Activated T-helper 17 cell treated with anti-CD3 and anti-CD28 coated beads, Interleukin-2, amount 50 U/mL, for 72 hours (primary cell): Measurements from ENCODE around the gene KERA. TPM values are rescaled to one million over a fixed set of nuclear protein-coding genes. Genes with fewer than 3 reads are reported as not detected.
"Not testable (repeated sequence)": the region's sequence is repeated elsewhere in the genome, so short reads cannot be mapped to it uniquely, and the experiment has no call there.

ENCODE experiments used
- ATAC-seq: fragments of 150-1000 bp; cut with Tn5 transposase; replicated peaks from 2 replicates; pipeline ENCODE4 v1.10.0; 2021; ENCODE audit warnings: mild to moderate bottlenecking, moderate library complexity
- H3K27ac Mint-ChIP-seq: one replicate; pipeline ENCODE4 v1.8.0; 2022; ENCODE audit warnings: mixed read lengths
- H3K27me3 Mint-ChIP-seq: one replicate; pipeline ENCODE4 v1.8.0; 2022; ENCODE audit warnings: mixed read lengths
- H3K36me3 Mint-ChIP-seq: one replicate; pipeline ENCODE4 v1.8.0; 2022; ENCODE audit warnings: low read depth, mild to moderate bottlenecking, mixed read lengths
- H3K4me1 Mint-ChIP-seq: one replicate; pipeline ENCODE4 v1.8.0; 2022; ENCODE audit warnings: mixed read lengths
- H3K4me3 Mint-ChIP-seq: one replicate; pipeline ENCODE4 v1.8.0; 2022; ENCODE audit warnings: mild to moderate bottlenecking, mixed read lengths
- H3K9me3 Mint-ChIP-seq: one replicate; pipeline ENCODE4 v1.8.0; 2022; ENCODE audit warnings: mixed read lengths
- total RNA-seq, 2 donors: library from RNA; stranded (reverse); gene quantifications; one replicate each; pipeline ENCODE4 v1.2.3, GENCODE V29; 2022

KERA gene
- total RNA-seq, 2 donors from 2014 or later: not detected

- Mint-ChIP-seq H3K9me3 (peaks cover 22% of the 10 kb centered on the region), H3K36me3 (no peaks in the 10 kb centered on the region), H3K4me1 (no peaks in the 10 kb centered on the region), H3K4me3 (no peak overlapping the region), H3K27ac (no peak overlapping the region), H3K27me3 (no peaks in the 10 kb centered on the region)
- ATAC-seq: no peak
Observed at GRCh38 chr12:91091916-91092715, 34.3 kb upstream of the KERA start.

DNA sequence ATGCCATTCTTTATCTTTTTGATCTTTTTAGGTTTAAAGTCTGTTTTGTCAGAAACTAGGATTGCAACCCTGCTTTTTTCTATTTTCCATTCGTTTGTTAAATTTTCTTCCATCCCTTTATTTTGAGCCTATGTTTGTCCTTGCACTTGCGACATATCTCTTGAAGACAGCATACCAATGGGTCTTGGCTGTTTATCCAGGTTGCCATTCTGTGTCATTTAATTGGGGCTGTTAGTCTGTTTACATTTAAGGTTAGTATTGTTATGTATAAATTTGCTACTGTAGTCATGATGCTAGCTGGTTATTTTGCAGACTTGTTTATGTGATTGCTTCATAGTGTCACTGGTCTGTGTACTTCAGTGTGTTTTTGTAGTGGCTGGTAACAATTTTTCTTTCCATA, 32.1 kb upstream of the KERA start:
- ATAC-seq, H3K27ac Mint-ChIP-seq, H3K4me1 Mint-ChIP-seq, H3K27me3 Mint-ChIP-seq, H3K36me3 Mint-ChIP-seq, H3K4me3 Mint-ChIP-seq: not testable (repeated sequence)
- H3K9me3 Mint-ChIP-seq: peaks cover 22% of the 10 kb centered on the region

GRCh38 chr12:91080041-91080440, 22.2 kb upstream of the KERA start:
- peaks cover 1% of the 10 kb centered on the region for H3K27me3 Mint-ChIP-seq
- no peak for ATAC-seq
- H3K9me3 Mint-ChIP-seq: no peaks in the 10 kb centered on the region
- H3K4me1 Mint-ChIP-seq: no peaks in the 10 kb centered on the region
- H3K36me3 Mint-ChIP-seq: no peaks in the 10 kb centered on the region
- H3K4me3 Mint-ChIP-seq: no peak overlapping the region
- H3K27ac Mint-ChIP-seq: no peak overlapping the region

DNA sequence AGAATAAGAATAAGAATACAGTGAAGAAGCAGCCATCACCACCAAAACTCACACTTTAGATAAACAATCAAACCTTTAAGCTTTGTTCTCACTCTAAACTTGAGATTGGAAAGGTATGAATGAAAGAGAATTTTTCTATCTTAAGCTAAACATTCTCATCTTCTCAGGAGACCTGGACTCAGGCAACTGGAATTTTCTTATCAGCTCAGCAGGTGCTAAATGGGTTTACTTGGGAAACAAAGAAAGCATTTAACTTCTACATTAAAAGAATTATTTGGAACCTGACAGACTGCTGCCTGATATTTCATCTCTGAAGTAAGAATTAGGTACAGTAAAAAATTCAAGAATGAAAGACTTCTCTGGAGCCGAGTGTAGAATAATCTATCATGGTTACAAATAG, 20.7 kb upstream of the KERA start:
- no peak overlapping the region for H3K4me3 Mint-ChIP-seq
- H3K27me3 Mint-ChIP-seq: peaks cover 5% of the 10 kb centered on the region
- no peaks in the 10 kb centered on the region for H3K9me3 Mint-ChIP-seq
- H3K27ac Mint-ChIP-seq: no peak overlapping the region
- no peaks in the 10 kb centered on the region for H3K36me3 Mint-ChIP-seq
- H3K4me1 Mint-ChIP-seq: no peaks in the 10 kb centered on the region
- ATAC-seq: no peak

- Mint-ChIP-seq H3K27me3 (peaks cover 5% of the 10 kb centered on the region), H3K27ac (no peak overlapping the region), H3K36me3 (no peaks in the 10 kb centered on the region), H3K4me1 (no peaks in the 10 kb centered on the region), H3K4me3 (no peak overlapping the region), H3K9me3 (no peaks in the 10 kb centered on the region)
- no peak for ATAC-seq
Observed at GRCh38 chr12:91077228-91077954, 19.6 kb upstream of the KERA start.

GRCh38 chr12:91074851-91075250, 17.0 kb upstream of the KERA start:
- Mint-ChIP-seq H3K4me3 (no peak overlapping the region), H3K9me3 (no peaks in the 10 kb centered on the region)

GRCh38 chr12:91074154-91074709, 16.4 kb upstream of the KERA start:
- H3K9me3 Mint-ChIP-seq: no peaks in the 10 kb centered on the region
- no peak overlapping the region for H3K27ac Mint-ChIP-seq
- no peak overlapping the region for H3K4me3 Mint-ChIP-seq
- H3K36me3 Mint-ChIP-seq: no peaks in the 10 kb centered on the region
- no peak for ATAC-seq
- H3K4me1 Mint-ChIP-seq: no peaks in the 10 kb centered on the region
- H3K27me3 Mint-ChIP-seq: peaks cover 7% of the 10 kb centered on the region

More at GRCh38 chr12:91074851-91075250, 17.0 kb upstream of the KERA start:
- H3K4me1 Mint-ChIP-seq: no peaks in the 10 kb centered on the region
- H3K36me3 Mint-ChIP-seq: no peaks in the 10 kb centered on the region
- peaks cover 5% of the 10 kb centered on the region for H3K27me3 Mint-ChIP-seq
- H3K27ac Mint-ChIP-seq: no peak overlapping the region
- no peak for ATAC-seq

- H3K4me1 Mint-ChIP-seq: no peaks in the 10 kb centered on the region
- H3K4me3 Mint-ChIP-seq: no peak overlapping the region
- H3K27ac Mint-ChIP-seq: no peak overlapping the region
- no peaks in the 10 kb centered on the region for H3K36me3 Mint-ChIP-seq
- peaks cover 10% of the 10 kb centered on the region for H3K27me3 Mint-ChIP-seq
- no peak for ATAC-seq
- no peaks in the 10 kb centered on the region for H3K9me3 Mint-ChIP-seq
Observed at GRCh38 chr12:91073426-91073825, 15.6 kb upstream of the KERA start.

DNA sequence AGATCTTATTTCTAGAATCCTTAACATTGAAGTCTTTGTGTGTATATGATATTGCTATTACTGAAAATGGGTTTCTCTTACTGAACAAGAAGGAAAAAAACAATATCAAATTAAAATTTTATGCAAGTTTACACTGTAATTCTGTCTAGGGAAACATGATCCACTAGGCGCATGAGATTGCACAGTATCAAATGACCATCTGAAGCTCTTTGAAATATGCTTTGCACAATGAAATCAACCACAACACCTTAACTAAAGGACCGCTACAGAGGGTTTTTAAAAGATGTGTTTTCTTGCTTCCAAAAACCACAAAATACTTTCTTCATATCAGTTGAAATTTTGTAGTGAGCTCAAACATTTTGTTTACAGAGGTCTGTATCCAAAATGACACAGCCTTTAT, 15.1 kb upstream of the KERA start:
- ATAC-seq: no peak
- H3K9me3 Mint-ChIP-seq: no peaks in the 10 kb centered on the region
- H3K27ac Mint-ChIP-seq: no peak overlapping the region
- no peak overlapping the region for H3K4me3 Mint-ChIP-seq
- peaks cover 10% of the 10 kb centered on the region for H3K27me3 Mint-ChIP-seq
- H3K4me1 Mint-ChIP-seq: no peaks in the 10 kb centered on the region
- H3K36me3 Mint-ChIP-seq: no peaks in the 10 kb centered on the region

DNA sequence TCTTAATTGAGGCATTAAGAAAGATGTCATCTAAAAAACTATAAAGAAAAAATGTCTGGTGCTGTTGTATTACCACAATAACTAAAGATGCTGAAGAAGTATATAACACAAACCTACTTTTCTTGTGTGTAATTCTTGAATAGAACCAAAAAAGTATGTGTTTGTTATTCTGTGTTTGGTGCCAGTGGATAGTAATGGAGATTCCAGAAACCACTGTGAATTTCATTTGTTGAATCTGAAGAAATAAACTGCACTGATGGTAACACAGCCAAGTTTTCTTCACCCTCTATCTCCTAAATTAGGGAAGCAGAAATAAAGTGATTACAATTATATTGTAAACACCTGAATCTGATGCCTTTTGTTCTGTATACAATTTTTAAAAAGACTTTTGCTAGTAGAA, 13.1 kb upstream of the KERA start:
- H3K27ac Mint-ChIP-seq: no peak overlapping the region
- no peak overlapping the region for H3K4me3 Mint-ChIP-seq
- H3K36me3 Mint-ChIP-seq: no peaks in the 10 kb centered on the region
- H3K27me3 Mint-ChIP-seq: peaks cover 10% of the 10 kb centered on the region
- ATAC-seq: no peak
- H3K4me1 Mint-ChIP-seq: no peaks in the 10 kb centered on the region
- H3K9me3 Mint-ChIP-seq: no peaks in the 10 kb centered on the region

DNA sequence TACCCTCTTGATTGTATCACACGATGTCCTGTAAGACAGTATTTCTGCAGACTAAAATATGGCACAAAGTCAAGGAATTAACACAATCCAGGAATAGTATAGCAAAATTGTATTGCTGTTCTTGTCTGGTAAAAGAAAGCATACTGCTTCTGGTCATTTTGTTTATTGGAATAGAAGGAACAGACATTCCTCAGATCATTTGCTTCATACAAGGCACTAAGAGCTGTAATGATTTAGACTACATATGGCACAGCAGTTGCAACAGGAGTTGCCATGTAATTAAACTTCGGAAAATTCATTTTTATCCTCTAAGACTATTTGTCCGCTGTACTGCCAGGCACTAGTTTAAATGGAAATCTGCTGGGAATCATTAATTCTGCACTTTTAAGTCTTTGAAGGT, 7.6 kb upstream of the KERA start:
- H3K9me3 Mint-ChIP-seq: no peaks in the 10 kb centered on the region
- no peak overlapping the region for H3K27ac Mint-ChIP-seq
- H3K4me1 Mint-ChIP-seq: no peaks in the 10 kb centered on the region
- peaks cover 5% of the 10 kb centered on the region for H3K27me3 Mint-ChIP-seq
- no peaks in the 10 kb centered on the region for H3K36me3 Mint-ChIP-seq
- no peak overlapping the region for H3K4me3 Mint-ChIP-seq
- no peak for ATAC-seq

DNA sequence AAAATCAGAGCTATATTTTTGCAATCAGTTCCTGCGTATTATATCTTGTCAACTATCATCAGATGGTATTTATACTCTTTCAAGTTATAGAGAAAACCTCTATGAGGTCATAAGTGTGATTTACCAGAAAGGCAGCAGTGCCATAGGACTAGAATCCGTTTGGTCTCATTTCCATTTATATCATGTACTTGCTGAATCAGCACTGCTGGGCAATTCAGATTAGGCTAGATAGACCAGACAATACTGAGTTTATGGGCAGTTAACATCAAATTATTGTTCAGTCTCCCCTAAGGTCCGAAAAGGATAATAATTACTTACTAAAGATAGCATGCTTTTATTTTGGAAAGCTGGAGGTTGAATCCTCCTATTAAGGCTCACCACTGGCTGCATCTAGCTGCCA, 6.8 kb upstream of the KERA start:
- peaks cover 5% of the 10 kb centered on the region for H3K27me3 Mint-ChIP-seq
- H3K27ac Mint-ChIP-seq: no peak overlapping the region
- H3K36me3 Mint-ChIP-seq: no peaks in the 10 kb centered on the region
- ATAC-seq: no peak
- no peak overlapping the region for H3K4me3 Mint-ChIP-seq
- H3K4me1 Mint-ChIP-seq: no peaks in the 10 kb centered on the region
- H3K9me3 Mint-ChIP-seq: no peaks in the 10 kb centered on the region

DNA sequence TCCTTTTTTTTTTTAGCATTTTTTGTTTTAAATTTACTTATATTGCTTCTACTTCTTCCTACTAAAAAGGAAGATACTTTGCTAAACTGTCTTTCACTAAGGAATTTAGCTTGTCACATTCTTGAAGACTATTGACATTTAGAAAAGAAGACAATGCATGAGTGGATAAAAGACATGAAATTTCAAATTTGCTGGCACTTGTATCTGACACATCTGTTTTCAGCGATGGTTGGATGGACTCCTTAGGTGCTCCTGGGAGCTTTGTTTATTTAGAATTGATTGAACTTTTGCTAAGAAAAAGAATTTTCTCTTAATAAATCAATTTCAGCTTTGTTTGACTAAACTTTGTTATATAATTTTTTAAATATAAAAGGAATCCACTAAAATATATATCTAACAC, 3.3 kb upstream of the KERA start:
- Mint-ChIP-seq H3K4me3 (no peak overlapping the region), H3K4me1 (no peaks in the 10 kb centered on the region), H3K27me3 (peaks cover 3% of the 10 kb centered on the region), H3K27ac (no peak overlapping the region), H3K9me3 (no peaks in the 10 kb centered on the region), H3K36me3 (no peaks in the 10 kb centered on the region)
- ATAC-seq: no peak

DNA sequence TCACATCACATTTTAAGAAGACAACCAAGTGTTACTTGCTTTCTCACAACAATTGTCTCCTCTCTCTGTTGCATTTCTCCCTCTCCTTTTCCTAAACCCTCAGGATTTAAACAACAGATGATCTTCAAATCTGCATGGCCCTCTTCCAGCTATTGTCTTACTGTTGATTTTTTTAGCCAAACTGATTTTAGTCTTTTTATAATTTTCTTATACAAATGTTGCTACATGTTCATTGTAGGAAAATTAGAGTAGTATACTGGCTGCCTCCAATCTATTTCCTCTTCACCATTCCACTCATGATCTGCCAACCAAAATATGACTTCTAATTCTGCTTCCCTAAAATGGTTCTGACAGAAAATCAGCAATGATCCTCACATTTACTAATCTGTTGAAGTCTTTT, 1.4 kb upstream of the KERA start:
- ATAC-seq: no peak
- Mint-ChIP-seq H3K27me3 (peaks cover 3% of the 10 kb centered on the region), H3K27ac (no peak overlapping the region), H3K9me3 (no peaks in the 10 kb centered on the region), H3K36me3 (no peaks in the 10 kb centered on the region), H3K4me3 (no peak overlapping the region), H3K4me1 (no peaks in the 10 kb centered on the region)

DNA sequence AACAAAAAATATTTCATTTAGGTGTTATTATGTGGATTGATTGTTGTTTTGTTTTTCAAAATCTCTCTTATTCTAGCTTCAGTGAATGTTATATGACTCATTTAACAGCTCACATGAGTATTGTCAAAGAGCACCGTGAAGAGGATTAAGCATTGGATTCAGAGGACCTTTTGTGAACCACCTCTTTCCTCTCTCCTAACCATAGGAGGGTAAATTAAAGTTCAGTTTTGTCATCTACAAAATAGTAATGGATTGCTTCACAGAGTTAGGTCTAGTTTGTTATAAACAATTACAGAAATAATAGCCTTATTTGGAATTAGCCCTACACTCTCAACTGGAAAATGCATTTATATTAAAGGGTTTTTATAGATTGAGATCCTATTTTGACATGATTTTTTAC, 962 bp upstream of the KERA start:
- no peak for ATAC-seq
- Mint-ChIP-seq H3K4me3 (no peak overlapping the region), H3K27ac (no peak overlapping the region), H3K36me3 (no peaks in the 10 kb centered on the region), H3K9me3 (no peaks in the 10 kb centered on the region), H3K27me3 (peaks cover 3% of the 10 kb centered on the region), H3K4me1 (no peaks in the 10 kb centered on the region)
